GM18507 (cell line): Measurements from ENCODE around the gene ZNF658.
"Not testable (repeated sequence)": the region's sequence is repeated elsewhere in the genome, so short reads cannot be mapped to it uniquely, and the experiment has no call there.

Experiments
- DNase-seq: peaks from one replicate; pipeline ENCODE4 v3.0.0; 2011; ENCODE audit warnings: low read depth; ENCODE audit not compliant: insufficient read length; ENCODE audit errors: extremely low spot score
- FAIRE-seq: peaks from 2 replicates; lab custom pipeline; 2011; peaks lifted over from hg19 to GRCh38; lab: Jason Lieb, UNC

Gene ZNF658

GRCh38 chr9:66900490-66901131, at the start of gene ZNF658:
Gene ZNF658, plus strand, starts transcription at chr9:66900725. Its CDS starts 2,837 bp downstream, at chr9:66903562.
- DNase-seq, FAIRE-seq: not testable (repeated sequence)

- not testable (repeated sequence) for DNase-seq, FAIRE-seq
These were observed 38.8 kb upstream of the ZNF658 start for GRCh38 chr9:66861732-66862131.

- not testable (repeated sequence) for FAIRE-seq, DNase-seq
These were observed 31.9 kb upstream of the ZNF658 start for GRCh38 chr9:66868660-66869059.

- FAIRE-seq, DNase-seq: not testable (repeated sequence)
These were observed 19.9 kb upstream of the ZNF658 start for GRCh38 chr9:66880605-66881004.

- not testable (repeated sequence) for DNase-seq, FAIRE-seq
These were observed 18.7 kb upstream of the ZNF658 start for GRCh38 chr9:66881847-66882246.

- not testable (repeated sequence) for DNase-seq, FAIRE-seq
These were observed 10.2 kb upstream of the ZNF658 start for GRCh38 chr9:66890334-66890733.

GRCh38 chr9:66901141-66901540, 616 bp downstream of the ZNF658 start:
- FAIRE-seq, DNase-seq: not testable (repeated sequence)

GRCh38 chr9:66909560-66909959, 9.0 kb downstream of the ZNF658 start:
- DNase-seq, FAIRE-seq: not testable (repeated sequence)

- FAIRE-seq, DNase-seq: not testable (repeated sequence)
These were observed 19.5 kb downstream of the ZNF658 start for GRCh38 chr9:66920072-66920471.

- FAIRE-seq, DNase-seq: not testable (repeated sequence)
These were observed 35.8 kb downstream of the ZNF658 start for GRCh38 chr9:66936194-66936870.

- not testable (repeated sequence) for FAIRE-seq, DNase-seq
These were observed 37.1 kb downstream of the ZNF658 start for GRCh38 chr9:66937662-66938061.

GRCh38 chr9:66938322-66938721, 37.8 kb downstream of the ZNF658 start:
- FAIRE-seq, DNase-seq: not testable (repeated sequence)

- not testable (repeated sequence) for FAIRE-seq, DNase-seq
These were observed 39.6 kb downstream of the ZNF658 start for GRCh38 chr9:66939878-66940830.

- not testable (repeated sequence) for FAIRE-seq
These were observed 42.1 kb downstream of the ZNF658 start for GRCh38 chr9:66942400-66943155.

GRCh38 chr9:66952576-66952975, 52.1 kb downstream of the ZNF658 start:
- not testable (repeated sequence) for FAIRE-seq, DNase-seq

More at GRCh38 chr9:66942400-66943155, 42.1 kb downstream of the ZNF658 start:
- not testable (repeated sequence) for DNase-seq
